IMR-90 (cell line): ENCODE data around the gene LIPG. TPM values are rescaled to one million over a fixed set of nuclear protein-coding genes. Genes with fewer than 3 reads are reported as not detected.

Source experiments
- ATAC-seq: fragments of 200-7000 bp; cut with Tn5 transposase; 2 replicates; pipeline ENCODE4 v1.9.1; 2020; ENCODE audit warnings: low read depth, mild to moderate bottlenecking, moderate library complexity
- BruUV-seq: library from RNA; stranded (reverse); fragments of 400-500 nt; replicated peaks from 2 replicates; lab custom pipeline; 2021; lab: Mats Ljungman, UMichigan
- CTCF ChIA-PET: fragments of 300-600 bp; formaldehyde crosslinking; extraction: SDS; loops from one replicate; lab custom pipeline; 2021; ENCODE audit warnings: antibody characterized with exemption; lab: Yijun Ruan, JAX
- POLR2A ChIA-PET: fragments of 300-600 bp; sonication (Branson Sonifier 250); formaldehyde crosslinking; loops from one replicate; lab custom pipeline; 2022; ENCODE audit warnings: antibody characterized with exemption; ENCODE audit not compliant: unreplicated experiment; lab: Charles Lee
- DNase-seq: peaks from one replicate; pipeline ENCODE4 v3.0.0; 2013
- H2AFZ ChIP-seq: replicated peaks from 2 replicates; pipeline ENCODE3; 2013; ENCODE audit warnings: low read length, mild to moderate bottlenecking; ENCODE audit not compliant: poor library complexity
- H2AK5ac ChIP-seq: 2 replicates; pipeline ENCODE4 v1.6.1; 2013; ENCODE audit warnings: low read depth, low read length, inconsistent platforms
- H2AK9ac ChIP-seq: replicated peaks from 2 replicates; pipeline ENCODE3; 2013; ENCODE audit warnings: mild to moderate bottlenecking, low read depth, low read length, moderate library complexity; ENCODE audit not compliant: poor library complexity
- H2BK120ac ChIP-seq: 2 replicates; pipeline ENCODE4 v1.6.1; 2013; ENCODE audit warnings: low read depth, low read length, inconsistent platforms
- H2BK15ac ChIP-seq: 3 replicates; pipeline ENCODE4 v1.6.1; 2013; ENCODE audit warnings: low read depth, low read length, inconsistent platforms
- H2BK20ac ChIP-seq: 2 replicates; pipeline ENCODE4 v1.6.1; 2013; ENCODE audit warnings: low read depth, mild to moderate bottlenecking, inconsistent platforms, low read length, moderate library complexity
- H2BK5ac ChIP-seq: 2 replicates; pipeline ENCODE4 v1.6.1; 2013; ENCODE audit warnings: mild to moderate bottlenecking, low read depth, low read length, inconsistent platforms; ENCODE audit not compliant: poor library complexity, severe bottlenecking
- H3K14ac ChIP-seq: replicated peaks from 2 replicates; pipeline ENCODE4 v1.6.1; 2013; ENCODE audit warnings: low read depth, low read length, inconsistent platforms
- H3K18ac ChIP-seq: 2 replicates; pipeline ENCODE4 v1.6.1; 2013; ENCODE audit warnings: low read depth, low read length, control low read depth
- H3K23ac ChIP-seq: 2 replicates; pipeline ENCODE4 v1.6.1; 2013; ENCODE audit warnings: low read depth, low read length, inconsistent platforms
- H3K27ac ChIP-seq: 2 replicates; pipeline ENCODE4 v1.5.1; 2013; ENCODE audit warnings: mild to moderate bottlenecking, control low read depth, low read length; ENCODE audit not compliant: insufficient read depth
- H3K27me3 ChIP-seq: 2 replicates; pipeline ENCODE4 v1.6.1; 2013; ENCODE audit warnings: low read length; ENCODE audit not compliant: control insufficient read depth, insufficient read depth
- H3K36me3 ChIP-seq: 2 replicates; pipeline ENCODE4 v1.6.1; 2013; ENCODE audit warnings: low read length, mixed read lengths; ENCODE audit not compliant: control insufficient read depth, insufficient read depth
- H3K4ac ChIP-seq: 2 replicates; pipeline ENCODE4 v1.6.1; 2013; ENCODE audit warnings: low read depth, low read length, inconsistent platforms
- H3K4me1 ChIP-seq: 2 replicates; pipeline ENCODE4 v1.6.1; 2013; ENCODE audit warnings: low read length, mixed read lengths; ENCODE audit not compliant: control insufficient read depth, insufficient read depth
- H3K4me2 ChIP-seq: 2 replicates; pipeline ENCODE4 v1.6.1; 2013; ENCODE audit warnings: low read depth, mild to moderate bottlenecking, control low read depth, low read length, moderate library complexity
- H3K4me3 ChIP-seq: 2 replicates; pipeline ENCODE4 v1.5.1; 2013; ENCODE audit warnings: low read depth, mild to moderate bottlenecking, control low read depth, low read length, moderate library complexity; ENCODE audit not compliant: insufficient read depth
- H3K56ac ChIP-seq: 2 replicates; pipeline ENCODE4 v1.6.1; 2013; ENCODE audit warnings: low read length, inconsistent platforms; ENCODE audit not compliant: insufficient read depth; ENCODE audit errors: extremely low read depth
- H3K79me1 ChIP-seq, 2 experiments: 2 replicates each; pipeline ENCODE4 v1.6.1; 2013; ENCODE audit warnings: low read length in 2 of 2, inconsistent platforms in 1 of 2, low read depth in 1 of 2
- H3K9ac ChIP-seq: 2 replicates; pipeline ENCODE4 v1.6.1; 2013; ENCODE audit warnings: low read depth, low read length, control low read depth
- H3K9me1 ChIP-seq: 2 replicates; pipeline ENCODE4 v1.6.1; 2013; ENCODE audit warnings: low read length, inconsistent platforms; ENCODE audit not compliant: insufficient read depth
- H3K9me3 ChIP-seq: 2 replicates; pipeline ENCODE4 v1.6.1; 2013; ENCODE audit warnings: low read length; ENCODE audit not compliant: control insufficient read depth, insufficient read depth
- H4K20me1 ChIP-seq: 2 replicates; pipeline ENCODE4 v1.6.1; 2013; ENCODE audit warnings: low read length, inconsistent platforms; ENCODE audit not compliant: insufficient read depth
- H4K5ac ChIP-seq: 2 replicates; pipeline ENCODE4 v1.6.1; 2013; ENCODE audit warnings: mild to moderate bottlenecking, low read depth, low read length, control low read depth
- H4K8ac ChIP-seq, 2 experiments: 2 replicates each; pipeline ENCODE4 v1.6.1; 2013; ENCODE audit warnings: low read depth in 2 of 2, low read length in 2 of 2, control low read depth in 1 of 2, inconsistent platforms in 1 of 2
- H4K91ac ChIP-seq: 2 replicates; pipeline ENCODE4 v1.6.1; 2013; ENCODE audit warnings: low read depth, low read length, inconsistent platforms; ENCODE audit not compliant: insufficient read depth
- BHLHE40 ChIP-seq: fragments of 150-350 bp; IDR thresholded peaks from 2 replicates; pipeline ENCODE4 v1.6.1; 2016; ENCODE audit warnings: mild to moderate bottlenecking, low read depth, low read length
- CEBPB ChIP-seq: IDR thresholded peaks from 2 replicates; pipeline ENCODE4 v1.6.1; 2012; ENCODE audit warnings: low read depth, low read length, improper control_type of control experiment
- CHD1 ChIP-seq: IDR thresholded peaks from 2 replicates; pipeline ENCODE4 v1.6.1; 2012; ENCODE audit warnings: low read depth, low read length, improper control_type of control experiment
- ELK1 ChIP-seq: fragments of 150-350 bp; IDR thresholded peaks from 2 replicates; pipeline ENCODE4 v1.6.1; 2016; ENCODE audit warnings: low read depth, mild to moderate bottlenecking, low read length, moderate library complexity, borderline replicate concordance
- FOS ChIP-seq: fragments of 150-350 bp; IDR thresholded peaks from 2 replicates; pipeline ENCODE4 v1.6.1; 2016; ENCODE audit warnings: low read depth, low read length
- MAFK ChIP-seq: IDR thresholded peaks from 2 replicates; pipeline ENCODE4 v1.6.1; 2012; ENCODE audit warnings: low read depth, low read length, improper control_type of control experiment
- MAZ ChIP-seq: IDR thresholded peaks from 2 replicates; pipeline ENCODE4 v1.6.1; 2012; ENCODE audit warnings: low read depth, mild to moderate bottlenecking, low read length, improper control_type of control experiment, moderate library complexity, borderline replicate concordance
- MXI1 ChIP-seq: IDR thresholded peaks from 2 replicates; pipeline ENCODE4 v1.6.1; 2012; ENCODE audit warnings: low read depth, mild to moderate bottlenecking, low read length, moderate library complexity, borderline replicate concordance
- NFE2L2 ChIP-seq: fragments of 150-350 bp; IDR thresholded peaks from 2 replicates; pipeline ENCODE4 v1.6.1; 2016; ENCODE audit warnings: low read depth, mild to moderate bottlenecking, low read length
- POLR2A ChIP-seq: IDR thresholded peaks from 2 replicates; pipeline ENCODE4 v1.6.1; 2012; ENCODE audit warnings: mild to moderate bottlenecking, low read depth, low read length
- RAD21 ChIP-seq: IDR thresholded peaks from 2 replicates; pipeline ENCODE4 v1.6.1; 2012; ENCODE audit warnings: low read length, improper control_type of control experiment
- RCOR1 ChIP-seq: IDR thresholded peaks from 2 replicates; pipeline ENCODE4 v1.6.1; 2012; ENCODE audit warnings: mild to moderate bottlenecking, low read length, improper control_type of control experiment; ENCODE audit not compliant: insufficient replicate concordance
- RFX5 ChIP-seq: IDR thresholded peaks from 2 replicates; pipeline ENCODE4 v1.8.0; 2012; ENCODE audit warnings: low read depth, mild to moderate bottlenecking, low read length, moderate library complexity
- SMC3 ChIP-seq: fragments of 150-350 bp; IDR thresholded peaks from 2 replicates; pipeline ENCODE4 v1.6.1; 2016; ENCODE audit warnings: low read depth, mild to moderate bottlenecking, antibody characterized with exemption, low read length, moderate library complexity
- USF2 ChIP-seq: fragments of 150-350 bp; IDR thresholded peaks from 2 replicates; pipeline ENCODE4 v1.6.1; 2017; ENCODE audit warnings: mild to moderate bottlenecking, antibody characterized with exemption, low read length, low read depth
- WGBS, 2 experiments: methylation state at CpG; one replicate each; pipeline versions ENCODE4 v1.1.5 to v1.1.7; 2013; ENCODE audit warnings: missing lambda C conversion rate in 2 of 2; ENCODE audit not compliant: insufficient read length in 1 of 2; ENCODE audit errors: extremely low coverage in 2 of 2; 5-methylcytosine and 5-hydroxymethylcytosine counted together
- dilution Hi-C: fragments of 300-500 bp; cut with HindIII; formaldehyde crosslinking; loops from one replicate; pipeline ENCODE4 v1.14.3; 2018; ENCODE audit warnings: low sequenced_read_pairs; ENCODE audit not compliant: unreplicated experiment
- in situ Hi-C: fragments of 300-500 bp; cut with MboI; formaldehyde crosslinking; loops from 3 replicates; pipeline ENCODE4 v1.14.3; 2019; ENCODE audit warnings: low sequenced_read_pairs, inconsistent platforms, mixed read lengths
- intact Hi-C: fragments of 100-400 bp; cut with micrococcal nuclease; formaldehyde crosslinking; loops from 2 replicates; pipeline ENCODE4 v1.10.0; 2022
- polyA plus RNA-seq, 3 experiments: library from polyadenylated mRNA; depleted of rRNA; stranded (reverse); fragments of >200 nt; gene quantifications; 2 replicates each; pipeline ENCODE4 v1.2.3, GENCODE V29; 2012; ENCODE audit warnings: low replicate concordance in 1 of 3
- total RNA-seq: library from RNA; depleted of rRNA; stranded (reverse); fragments of >200 nt; gene quantifications from 2 replicates; pipeline ENCODE4 v1.2.3, GENCODE V29; 2012
- TF ChIP-seq, protein P1 (sequence below): conservative IDR thresholded peaks from 2 replicates; pipeline ENCODE4 v1.5.1; 2012; ENCODE audit warnings: mild to moderate bottlenecking, low read depth, low read length, improper control_type of control experiment

The LIPG gene
- total and polyA plus RNA-seq, 2 of the 4 experiments (the other 2 are of a cell fraction) = under 0.01 to 0.14 TPM

GRCh38 chr18:49626842-49627467, 65.1 kb downstream of the LIPG start:
- Histone ChIP-seq H3K36me3 (no peaks in the 10 kb centered on the region), H3K9me3 (no peaks in the 10 kb centered on the region), H3K27me3 (peaks cover 41% of the 10 kb centered on the region), H3K18ac (no peak overlapping the region), H4K20me1 (peaks cover 3% of the 10 kb centered on the region), H2AK9ac (no peak overlapping the region), H3K9me1 (peaks cover 5% of the 10 kb centered on the region; the same call in 1 of the 2 replicates), H3K4me1 (peaks cover 6% of the 10 kb centered on the region; the same call in 1 of the 2 replicates), H3K79me1 (no peaks in the 10 kb centered on the region), H2AK5ac (no peak overlapping the region), H3K56ac (no peak overlapping the region), H4K5ac (no peak overlapping the region), H4K8ac (no peak overlapping the region), H4K91ac (no peak overlapping the region), H3K4me3 (no peak overlapping the region), H3K14ac (no peak overlapping the region), H3K27ac (no peak overlapping the region), H2BK20ac (no peak overlapping the region), H2BK15ac (no peak overlapping the region), H2BK5ac (no peak overlapping the region), H3K23ac (no peak overlapping the region), H2AFZ (no peak overlapping the region), H2BK120ac (no peak overlapping the region), H3K9ac (no peak overlapping the region), H3K4me2 (no peak overlapping the region), H3K4ac (no peak overlapping the region)
- no CpG with 5 or more reads among the region's 8 CpGs for WGBS, 2 experiments
- TF ChIP-seq POLR2A (no peak), BHLHE40 (no peak), RCOR1 (no peak), NFE2L2 (no peak), ELK1 (no peak), CHD1 (no peak), RFX5 (no peak), FOS (no peak), MXI1 (no peak), SMC3 (no peak), MAFK (no peak), RAD21 (no peak), CEBPB (no peak), MAZ (no peak), USF2 (no peak)
- TF ChIP-seq, protein P1, sequence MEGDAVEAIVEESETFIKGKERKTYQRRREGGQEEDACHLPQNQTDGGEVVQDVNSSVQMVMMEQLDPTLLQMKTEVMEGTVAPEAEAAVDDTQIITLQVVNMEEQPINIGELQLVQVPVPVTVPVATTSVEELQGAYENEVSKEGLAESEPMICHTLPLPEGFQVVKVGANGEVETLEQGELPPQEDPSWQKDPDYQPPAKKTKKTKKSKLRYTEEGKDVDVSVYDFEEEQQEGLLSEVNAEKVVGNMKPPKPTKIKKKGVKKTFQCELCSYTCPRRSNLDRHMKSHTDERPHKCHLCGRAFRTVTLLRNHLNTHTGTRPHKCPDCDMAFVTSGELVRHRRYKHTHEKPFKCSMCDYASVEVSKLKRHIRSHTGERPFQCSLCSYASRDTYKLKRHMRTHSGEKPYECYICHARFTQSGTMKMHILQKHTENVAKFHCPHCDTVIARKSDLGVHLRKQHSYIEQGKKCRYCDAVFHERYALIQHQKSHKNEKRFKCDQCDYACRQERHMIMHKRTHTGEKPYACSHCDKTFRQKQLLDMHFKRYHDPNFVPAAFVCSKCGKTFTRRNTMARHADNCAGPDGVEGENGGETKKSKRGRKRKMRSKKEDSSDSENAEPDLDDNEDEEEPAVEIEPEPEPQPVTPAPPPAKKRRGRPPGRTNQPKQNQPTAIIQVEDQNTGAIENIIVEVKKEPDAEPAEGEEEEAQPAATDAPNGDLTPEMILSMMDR = no peak
- intact Hi-C loops = no loop called here
- ATAC-seq = no peak
- DNase-seq = no peak
- CTCF ChIA-PET = interaction anchor here (0.6 kb wide), 1 partner anchor 207 kb away, joined by 5 read pairs; no protein-coding TSS in a partner anchor
- dilution Hi-C loops = no loop called here
- in situ Hi-C loops = no loop called here
- POLR2A ChIA-PET = no interaction called here
- no TSS peak for BruUV-seq
